Measurements from ENCODE around the gene RAB11A. TPM values are rescaled to one million over a fixed set of nuclear protein-coding genes. Genes with fewer than 3 reads are reported as not detected.

RAB11A gene
- total RNA-seq, 1 experiment from 2014 or later = 263 TPM

DNA sequence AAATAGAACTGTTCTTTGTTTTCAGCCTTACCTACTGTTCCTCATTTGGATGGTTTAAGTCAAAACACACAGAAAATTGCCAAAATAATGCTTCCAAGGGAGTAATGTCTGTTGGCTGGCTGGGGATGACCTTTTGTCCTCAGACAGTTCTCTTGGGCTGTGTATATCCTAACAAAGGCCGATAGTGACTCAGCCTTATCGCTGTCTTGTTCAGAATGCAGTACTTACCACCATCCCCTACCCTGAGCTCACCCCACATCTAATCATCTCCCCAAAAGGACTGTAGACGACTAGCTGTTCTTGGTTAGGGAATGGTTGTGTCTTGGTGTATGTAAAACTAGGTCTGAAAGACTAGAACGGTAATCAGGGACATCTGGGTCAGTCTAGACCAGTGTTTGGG is 35.0 kb downstream of the RAB11A start:
- no peaks in the 10 kb centered on the region for H3K4me1 ChIP-seq (ENCODE audit: control insufficient read depth, insufficient read depth, low read length)
- no peaks in the 10 kb centered on the region for H3K9me3 ChIP-seq (ENCODE audit: control insufficient read depth, insufficient read depth, low read depth, low read length)
- H3K27me3 ChIP-seq (ENCODE audit: control insufficient read depth, insufficient read depth, low read length) = no peaks in the 10 kb centered on the region
- ATAC-seq (no peak), DNase-seq (ENCODE audit: low read depth, low spot score) (no peak)
- intact Hi-C loops (cut with micrococcal nuclease; ENCODE audit: unreplicated experiment) (no loop called here), in situ Hi-C loops (cut with HindIII; ENCODE audit: low pct_unique_long_range_greater_than_20kb, low sequenced_read_pairs) (no loop called here)
- POLR2A ChIA-PET = no interaction called here
- H3K27ac ChIP-seq (ENCODE audit: low read length) = no peak overlapping the region
- BruUV-seq (replicated peaks) = no TSS peak
- no peak for TF ChIP-seq POLR2AphosphoS5 (IDR thresholded peaks at IDR 0.05; ENCODE audit: low read depth, low read length)
- TF ChIP-seq, protein P1, sequence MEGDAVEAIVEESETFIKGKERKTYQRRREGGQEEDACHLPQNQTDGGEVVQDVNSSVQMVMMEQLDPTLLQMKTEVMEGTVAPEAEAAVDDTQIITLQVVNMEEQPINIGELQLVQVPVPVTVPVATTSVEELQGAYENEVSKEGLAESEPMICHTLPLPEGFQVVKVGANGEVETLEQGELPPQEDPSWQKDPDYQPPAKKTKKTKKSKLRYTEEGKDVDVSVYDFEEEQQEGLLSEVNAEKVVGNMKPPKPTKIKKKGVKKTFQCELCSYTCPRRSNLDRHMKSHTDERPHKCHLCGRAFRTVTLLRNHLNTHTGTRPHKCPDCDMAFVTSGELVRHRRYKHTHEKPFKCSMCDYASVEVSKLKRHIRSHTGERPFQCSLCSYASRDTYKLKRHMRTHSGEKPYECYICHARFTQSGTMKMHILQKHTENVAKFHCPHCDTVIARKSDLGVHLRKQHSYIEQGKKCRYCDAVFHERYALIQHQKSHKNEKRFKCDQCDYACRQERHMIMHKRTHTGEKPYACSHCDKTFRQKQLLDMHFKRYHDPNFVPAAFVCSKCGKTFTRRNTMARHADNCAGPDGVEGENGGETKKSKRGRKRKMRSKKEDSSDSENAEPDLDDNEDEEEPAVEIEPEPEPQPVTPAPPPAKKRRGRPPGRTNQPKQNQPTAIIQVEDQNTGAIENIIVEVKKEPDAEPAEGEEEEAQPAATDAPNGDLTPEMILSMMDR (IDR thresholded peaks at IDR 0.05) = no peak
- no peak for TF ChIP-seq SIN3A (IDR thresholded peaks at IDR 0.05; ENCODE audit: borderline replicate concordance, insufficient read depth, low read depth, low read length)
- TF ChIP-seq TCF7L2 (IDR thresholded peaks at IDR 0.05; ENCODE audit: low read depth, low read length) = no peak
- TF ChIP-seq, protein P2, sequence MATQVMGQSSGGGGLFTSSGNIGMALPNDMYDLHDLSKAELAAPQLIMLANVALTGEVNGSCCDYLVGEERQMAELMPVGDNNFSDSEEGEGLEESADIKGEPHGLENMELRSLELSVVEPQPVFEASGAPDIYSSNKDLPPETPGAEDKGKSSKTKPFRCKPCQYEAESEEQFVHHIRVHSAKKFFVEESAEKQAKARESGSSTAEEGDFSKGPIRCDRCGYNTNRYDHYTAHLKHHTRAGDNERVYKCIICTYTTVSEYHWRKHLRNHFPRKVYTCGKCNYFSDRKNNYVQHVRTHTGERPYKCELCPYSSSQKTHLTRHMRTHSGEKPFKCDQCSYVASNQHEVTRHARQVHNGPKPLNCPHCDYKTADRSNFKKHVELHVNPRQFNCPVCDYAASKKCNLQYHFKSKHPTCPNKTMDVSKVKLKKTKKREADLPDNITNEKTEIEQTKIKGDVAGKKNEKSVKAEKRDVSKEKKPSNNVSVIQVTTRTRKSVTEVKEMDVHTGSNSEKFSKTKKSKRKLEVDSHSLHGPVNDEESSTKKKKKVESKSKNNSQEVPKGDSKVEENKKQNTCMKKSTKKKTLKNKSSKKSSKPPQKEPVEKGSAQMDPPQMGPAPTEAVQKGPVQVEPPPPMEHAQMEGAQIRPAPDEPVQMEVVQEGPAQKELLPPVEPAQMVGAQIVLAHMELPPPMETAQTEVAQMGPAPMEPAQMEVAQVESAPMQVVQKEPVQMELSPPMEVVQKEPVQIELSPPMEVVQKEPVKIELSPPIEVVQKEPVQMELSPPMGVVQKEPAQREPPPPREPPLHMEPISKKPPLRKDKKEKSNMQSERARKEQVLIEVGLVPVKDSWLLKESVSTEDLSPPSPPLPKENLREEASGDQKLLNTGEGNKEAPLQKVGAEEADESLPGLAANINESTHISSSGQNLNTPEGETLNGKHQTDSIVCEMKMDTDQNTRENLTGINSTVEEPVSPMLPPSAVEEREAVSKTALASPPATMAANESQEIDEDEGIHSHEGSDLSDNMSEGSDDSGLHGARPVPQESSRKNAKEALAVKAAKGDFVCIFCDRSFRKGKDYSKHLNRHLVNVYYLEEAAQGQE (IDR thresholded peaks at IDR 0.05; ENCODE audit: insufficient read depth in 1 of 2, low read depth in 2 of 2, low read length in 1 of 2) = no peak
- H3K36me3 ChIP-seq (ENCODE audit: control insufficient read depth, insufficient read depth, low read length) = peaks cover 8% of the 10 kb centered on the region
- H3K4me3 ChIP-seq (ENCODE audit: low read depth in 2 of 2, low read length in 2 of 2) = no peak overlapping the region
- CTCF ChIA-PET = interaction anchor here (0.5 kb wide), 1 partner anchor 47 kb away, joined by 8 read pairs; no protein-coding TSS in a partner anchor

DNA sequence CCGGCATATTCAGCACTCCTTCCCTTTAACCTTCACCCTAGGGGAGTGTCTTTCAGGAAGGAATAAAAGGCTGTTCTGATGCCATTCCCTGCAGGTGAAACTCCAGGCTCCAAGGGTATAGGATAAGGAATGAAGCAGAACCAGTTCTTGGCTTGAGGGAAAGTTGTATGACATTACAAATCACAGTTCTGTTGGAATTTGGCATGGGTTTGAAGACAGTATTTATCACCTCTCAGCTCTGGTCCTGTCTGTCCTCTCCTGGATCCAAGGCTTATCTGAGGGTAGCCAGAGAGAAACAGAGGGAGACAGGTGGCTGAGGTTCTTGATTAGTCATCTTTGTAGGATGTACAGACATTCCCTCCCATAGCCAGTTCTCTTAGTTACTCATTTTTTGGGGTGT is 37.1 kb downstream of the RAB11A start:
- H3K27me3 ChIP-seq (ENCODE audit: control insufficient read depth, insufficient read depth, low read length) = no peaks in the 10 kb centered on the region
- intact Hi-C loops (cut with micrococcal nuclease; ENCODE audit: unreplicated experiment) = no loop called here
- H3K36me3 ChIP-seq (ENCODE audit: control insufficient read depth, insufficient read depth, low read length) = peaks cover 8% of the 10 kb centered on the region
- BruUV-seq (replicated peaks) = TSS peak; percentile 54
- H3K4me3 ChIP-seq (ENCODE audit: low read depth in 2 of 2, low read length in 2 of 2) = no peak overlapping the region
- TF ChIP-seq, protein P1 (IDR thresholded peaks at IDR 0.05) = no peak
- no peak for TF ChIP-seq TCF7L2 (IDR thresholded peaks at IDR 0.05; ENCODE audit: low read depth, low read length)
- TF ChIP-seq POLR2AphosphoS5 (IDR thresholded peaks at IDR 0.05; ENCODE audit: low read depth, low read length) = no peak
- TF ChIP-seq, protein P2 (IDR thresholded peaks at IDR 0.05; ENCODE audit: insufficient read depth in 1 of 2, low read depth in 2 of 2, low read length in 1 of 2) = no peak
- TF ChIP-seq SIN3A (IDR thresholded peaks at IDR 0.05; ENCODE audit: borderline replicate concordance, insufficient read depth, low read depth, low read length) = no peak
- no peak overlapping the region for H3K27ac ChIP-seq (ENCODE audit: low read length)
- no peaks in the 10 kb centered on the region for H3K4me1 ChIP-seq (ENCODE audit: control insufficient read depth, insufficient read depth, low read length)
- no peak for DNase-seq (ENCODE audit: low read depth, low spot score)
- ATAC-seq = no peak
- in situ Hi-C loops (cut with HindIII; ENCODE audit: low pct_unique_long_range_greater_than_20kb, low sequenced_read_pairs) = no loop called here
- no peaks in the 10 kb centered on the region for H3K9me3 ChIP-seq (ENCODE audit: control insufficient read depth, insufficient read depth, low read depth, low read length)
- CTCF ChIA-PET = no interaction called here
- POLR2A ChIA-PET = no interaction called here

Data from Panc1 (cell line).